GM21423 (cell line): Measurements from ENCODE around the gene SNX2.

Source experiments
- ATAC-seq: cut with Tn5 transposase; IDR thresholded peaks from one replicate; pipeline ENCODE4 v1.9.1; 2021; ENCODE audit warnings: mild to moderate bottlenecking, moderate library complexity; ENCODE audit not compliant: unreplicated experiment

SNX2 gene

DNA sequence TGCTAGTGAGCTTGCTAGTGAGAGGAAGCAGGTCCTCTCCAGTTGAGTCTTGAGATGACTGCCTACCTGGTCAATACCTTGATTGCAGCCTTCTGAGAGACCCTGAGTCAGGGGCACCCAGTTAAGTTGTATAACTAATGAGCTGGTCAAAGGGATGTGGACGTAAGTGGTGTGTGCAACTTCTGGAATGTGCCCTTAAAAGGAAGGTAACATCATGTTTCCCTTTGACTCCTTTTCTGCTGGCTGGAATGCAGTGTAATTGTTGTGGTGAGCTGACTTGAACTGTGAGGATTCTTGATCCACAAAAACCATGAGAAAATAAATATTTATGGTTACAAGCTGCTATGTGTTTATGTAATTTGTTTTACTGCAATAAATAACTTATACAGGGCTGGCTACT lies 2.4 kb upstream of the SNX2 start:
- ATAC-seq: no peak

DNA sequence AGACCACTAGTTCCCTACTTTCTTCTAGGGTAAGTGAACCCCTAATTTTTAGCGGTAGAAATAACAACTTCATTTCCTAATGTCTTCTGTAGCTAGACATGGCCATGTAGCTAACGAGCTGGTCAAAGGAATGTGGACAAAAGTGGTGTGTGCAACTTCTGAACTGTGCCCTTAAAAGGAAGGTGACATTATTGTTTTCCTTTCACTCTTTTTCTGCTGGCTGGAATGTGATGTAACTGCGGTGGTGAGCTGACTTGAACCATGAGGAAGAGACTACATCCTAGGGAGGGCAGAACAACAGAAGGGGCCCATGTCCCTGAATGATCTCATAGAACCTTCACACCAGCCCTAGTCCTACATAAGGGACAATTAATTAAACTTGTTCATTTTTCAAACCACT lies 1.3 kb upstream of the SNX2 start:
- ATAC-seq: no peak

DNA sequence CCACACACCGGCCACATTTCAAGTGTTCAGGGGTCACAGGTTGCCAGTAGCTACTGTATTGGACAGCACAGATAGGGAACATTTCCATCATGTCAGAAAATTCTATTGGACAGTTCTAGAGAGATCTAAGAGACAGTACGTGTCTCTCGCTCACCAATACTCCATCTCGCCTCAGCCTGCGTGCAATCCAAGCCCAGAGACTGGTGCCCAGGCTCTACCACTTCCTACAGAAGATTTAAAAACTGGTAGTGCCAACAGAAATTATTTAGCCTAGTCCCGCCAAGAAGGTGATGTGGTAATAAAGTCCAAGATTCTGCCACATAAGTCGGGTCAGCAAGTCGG lies 390 bp upstream of the SNX2 start:
- peak; percentile 26 for ATAC-seq

DNA sequence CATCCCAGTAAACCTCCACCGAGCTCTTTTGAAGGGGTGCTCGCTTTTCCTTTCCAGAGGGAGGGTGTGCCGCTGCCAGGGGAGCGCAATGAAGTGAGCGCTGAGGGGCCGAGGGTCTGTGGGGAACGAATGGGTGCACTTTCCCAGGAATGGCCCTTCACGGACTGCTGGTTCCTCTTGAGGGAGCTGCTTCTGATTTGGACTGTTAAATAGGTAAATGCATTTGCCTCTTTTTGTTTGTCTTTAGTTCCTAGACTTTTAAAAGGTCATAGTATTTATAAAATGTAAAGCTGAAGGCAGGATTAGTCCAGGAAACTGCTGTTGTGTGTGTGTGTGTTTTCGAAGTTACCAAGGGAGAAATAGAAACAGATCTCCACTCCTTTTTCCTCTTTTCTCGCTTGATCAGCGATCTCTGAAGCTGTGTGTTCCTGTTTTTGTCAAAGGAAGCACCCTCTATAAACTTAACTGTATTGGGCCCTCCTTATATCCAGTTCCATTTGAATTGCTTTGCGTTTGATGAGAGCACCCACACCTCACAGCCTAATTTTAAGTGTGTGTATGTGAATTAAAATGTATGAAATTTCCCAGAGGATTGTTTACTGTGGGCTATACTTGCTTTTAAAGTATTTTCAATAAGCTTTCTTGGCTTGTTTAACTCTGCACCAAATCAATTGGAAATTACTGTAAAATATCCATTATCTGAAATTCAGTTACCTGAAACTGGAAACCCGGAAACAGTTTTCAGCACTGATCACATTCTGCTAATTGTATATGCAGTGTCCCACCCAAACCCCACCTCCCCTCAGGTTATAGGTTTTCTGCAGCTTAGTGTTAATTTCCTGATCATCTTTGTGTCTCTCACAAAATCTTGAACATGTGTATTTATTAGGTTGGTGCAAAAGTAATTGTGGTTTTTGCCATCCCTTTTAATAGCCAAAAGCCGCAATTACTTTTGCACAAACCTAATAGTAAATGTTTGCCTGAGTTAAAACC lies 966 bp downstream of the SNX2 start:
- ATAC-seq: no peak

DNA sequence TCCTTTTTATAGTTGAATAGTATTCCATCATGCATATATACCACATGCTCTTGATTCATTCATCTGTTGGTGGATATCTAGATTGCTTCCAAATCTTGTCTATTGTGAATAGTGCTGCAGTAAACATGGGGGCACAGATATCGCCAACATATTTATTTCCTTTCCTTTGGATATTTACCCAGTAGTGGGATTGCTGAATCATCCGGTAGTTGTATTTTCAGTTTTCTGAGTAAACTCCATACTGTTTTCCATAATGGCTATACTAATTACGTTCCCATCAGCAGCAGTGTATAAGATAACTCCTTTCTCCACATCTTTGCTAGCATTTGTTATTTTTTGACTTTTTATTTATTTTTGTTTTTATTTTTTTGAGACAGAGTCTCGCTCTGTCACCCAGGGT lies 3.3 kb downstream of the SNX2 start:
- ATAC-seq: no peak

DNA sequence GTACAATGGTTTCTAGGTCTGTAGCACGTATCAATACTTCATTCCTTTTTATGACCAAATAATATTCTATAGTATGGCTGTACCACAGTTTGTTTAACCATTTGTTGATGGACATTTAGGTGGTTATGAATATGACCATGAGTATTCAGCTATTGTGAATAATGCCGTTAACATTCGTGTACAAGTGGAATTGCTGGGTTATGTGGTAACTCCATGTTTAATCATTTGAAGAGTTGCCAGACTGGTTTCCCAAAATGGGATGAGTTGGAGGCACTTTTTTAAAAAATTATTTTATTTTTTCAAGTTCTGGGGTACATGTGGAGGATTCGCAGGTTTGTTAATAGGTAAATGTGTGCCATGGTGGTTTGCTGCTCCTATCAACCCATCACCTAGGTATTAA lies 4.6 kb downstream of the SNX2 start:
- ATAC-seq: no peak

DNA sequence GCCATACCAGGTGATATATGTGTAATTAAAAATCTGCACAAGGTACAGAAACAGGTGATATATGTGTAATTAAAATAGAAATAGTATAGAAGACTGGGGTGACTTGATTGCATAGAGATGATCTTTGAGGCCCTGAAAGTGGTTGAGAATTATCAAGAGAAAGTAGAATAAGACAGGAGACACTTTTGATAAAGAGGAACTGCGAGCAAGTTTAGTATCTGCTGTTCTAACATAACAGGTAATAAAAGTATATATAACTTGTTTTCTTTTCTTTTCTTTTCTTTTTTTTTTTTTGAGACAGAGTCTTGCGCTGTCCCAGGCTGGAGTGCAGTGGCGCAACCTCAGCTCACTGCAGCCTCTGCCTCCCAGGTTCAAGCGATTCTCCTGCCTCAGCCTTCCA lies 5.4 kb downstream of the SNX2 start:
- no peak for ATAC-seq

DNA sequence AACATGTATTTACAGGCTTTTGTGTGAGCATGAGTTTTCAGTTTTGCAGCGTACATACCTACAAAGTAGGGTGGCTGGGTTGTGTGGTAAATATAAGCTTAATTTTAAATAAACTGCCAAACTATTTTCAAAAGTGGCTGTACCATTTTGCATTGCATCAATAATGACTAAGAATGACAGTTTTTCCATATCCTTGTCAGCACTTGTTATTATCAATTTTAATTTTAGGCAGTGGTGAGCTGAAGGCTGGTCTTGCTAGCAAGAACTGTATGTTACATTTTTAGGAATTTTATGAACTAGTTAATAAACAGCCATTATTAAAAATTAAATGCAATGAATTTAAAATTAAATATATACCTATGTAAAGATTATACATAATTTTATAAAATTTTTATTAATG lies 6.6 kb downstream of the SNX2 start:
- no peak for ATAC-seq

DNA sequence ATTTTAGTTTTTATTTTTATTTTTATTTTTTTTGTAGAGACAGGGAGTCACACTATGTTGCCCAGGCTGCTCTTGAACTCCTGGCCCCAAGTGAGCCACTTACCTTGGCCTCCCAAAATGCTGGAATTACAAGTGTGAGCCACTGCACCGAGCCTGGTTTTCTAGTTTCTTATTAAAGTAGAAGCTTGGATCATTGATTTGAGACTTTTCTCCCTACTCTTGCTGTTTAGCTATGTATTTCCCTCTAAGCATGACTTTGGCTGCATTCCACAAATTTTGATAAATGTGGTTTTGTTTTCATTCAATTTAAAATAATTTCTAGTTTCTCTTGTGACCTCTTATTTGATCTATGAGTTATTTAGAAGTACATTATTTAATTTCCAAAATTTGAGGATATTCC lies 10.4 kb downstream of the SNX2 start:
- ATAC-seq: no peak

DNA sequence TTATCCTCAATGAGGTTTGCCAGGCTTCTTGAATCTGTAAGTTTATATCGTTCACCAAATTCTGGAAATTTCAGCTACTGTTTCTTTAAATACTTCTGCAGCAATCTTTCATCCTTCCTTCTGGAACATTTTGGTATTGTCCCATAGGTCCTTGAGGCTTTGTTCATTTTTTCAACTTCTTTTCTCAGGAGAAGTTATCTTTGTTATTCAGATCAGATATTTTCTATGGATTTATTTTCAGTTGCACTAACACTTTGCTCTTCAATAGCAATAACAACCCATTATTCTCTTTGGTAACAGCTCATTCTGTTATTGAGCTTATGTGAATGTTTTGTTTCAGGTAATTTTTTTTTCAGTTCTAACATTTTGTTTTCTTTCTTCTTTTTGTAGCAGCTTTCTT lies 13.5 kb downstream of the SNX2 start:
- ATAC-seq: no peak

DNA sequence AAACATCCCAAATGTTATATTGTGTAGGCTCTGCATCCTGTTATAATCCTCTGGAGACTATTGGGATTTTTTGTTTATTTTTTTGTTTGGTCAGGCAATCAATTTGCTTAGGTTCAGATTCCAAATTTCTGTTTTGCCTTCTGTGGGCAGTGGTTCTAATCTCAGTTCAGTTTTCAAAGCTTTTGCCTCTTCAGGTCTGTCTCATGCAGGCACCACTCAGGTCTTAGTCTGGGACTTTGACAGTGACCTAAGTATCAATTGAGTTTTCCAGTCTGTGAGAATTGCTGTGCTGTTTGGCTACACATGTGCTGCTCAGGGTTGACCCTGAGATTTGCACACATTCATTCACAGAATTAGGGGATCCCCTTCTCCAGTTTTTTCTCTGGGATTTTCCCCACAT lies 14.1 kb downstream of the SNX2 start:
- ATAC-seq: peak; percentile 48

DNA sequence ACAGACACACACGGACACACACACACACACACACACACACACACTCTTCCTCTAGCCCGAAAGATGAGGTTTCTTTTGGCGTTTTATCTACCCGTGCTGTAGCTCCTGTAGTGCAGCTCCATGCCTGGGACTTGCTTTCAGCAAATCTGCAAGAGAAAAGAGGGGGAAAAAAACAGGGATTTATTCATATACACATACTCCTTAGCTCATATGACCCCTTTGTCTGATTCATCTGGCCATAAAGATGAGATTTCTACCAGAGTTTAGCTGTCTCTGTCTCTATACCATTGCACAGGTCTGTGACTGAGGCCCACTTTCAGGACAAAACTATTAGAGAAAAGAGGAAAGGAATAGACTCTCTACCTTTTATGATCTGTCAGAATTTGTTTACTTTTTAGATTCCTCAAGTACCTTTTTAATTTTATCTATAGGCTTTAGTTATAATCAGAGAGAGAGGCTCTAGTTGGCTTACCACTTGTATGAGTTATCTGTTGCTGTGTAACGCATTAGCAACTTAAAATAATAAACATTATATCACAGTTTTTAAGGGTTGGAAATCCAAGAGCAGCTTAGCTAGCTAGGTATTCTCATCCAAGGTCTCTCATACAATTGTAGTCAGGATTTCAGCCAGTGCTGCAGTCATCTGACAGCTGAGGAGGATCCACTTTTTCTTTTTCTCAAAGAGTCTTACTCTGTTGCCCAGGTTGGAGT lies 14.7 kb downstream of the SNX2 start:
- ATAC-seq: no peak

DNA sequence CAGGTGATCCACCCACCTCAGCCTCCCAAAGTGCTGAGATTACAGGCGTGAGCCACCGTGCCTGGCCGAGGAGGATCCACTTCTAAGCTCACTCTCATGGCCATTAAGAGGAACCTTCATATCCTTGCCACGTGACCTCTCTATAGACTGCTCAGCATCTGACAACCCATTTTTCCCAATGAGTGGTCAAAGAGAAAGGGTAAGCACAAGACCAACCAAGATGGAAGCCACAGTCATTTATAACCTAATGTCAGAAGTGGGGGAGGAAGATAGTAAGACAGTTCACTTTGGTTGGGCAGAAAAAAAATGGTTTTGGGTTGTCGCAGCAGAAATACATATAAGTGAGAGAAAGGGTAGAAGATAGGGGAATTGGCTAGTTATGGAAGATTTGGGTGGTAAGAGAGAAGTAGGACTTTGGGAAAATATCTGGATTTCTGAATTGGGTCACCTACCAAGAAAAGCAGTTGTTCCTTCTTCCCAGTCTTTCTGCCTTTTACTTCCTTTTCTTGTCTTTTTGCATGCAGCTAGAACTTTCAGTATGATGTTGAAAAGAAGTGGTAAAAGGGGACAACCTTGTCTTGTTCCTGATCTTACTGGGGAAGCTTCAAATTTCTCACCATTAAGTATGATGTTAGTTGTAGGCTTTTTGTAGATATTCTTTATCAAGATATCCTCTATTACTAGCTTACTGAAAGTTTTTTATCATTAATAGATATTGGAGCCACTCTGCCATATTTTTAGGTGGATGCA lies 15.6 kb downstream of the SNX2 start:
- no peak for ATAC-seq

DNA sequence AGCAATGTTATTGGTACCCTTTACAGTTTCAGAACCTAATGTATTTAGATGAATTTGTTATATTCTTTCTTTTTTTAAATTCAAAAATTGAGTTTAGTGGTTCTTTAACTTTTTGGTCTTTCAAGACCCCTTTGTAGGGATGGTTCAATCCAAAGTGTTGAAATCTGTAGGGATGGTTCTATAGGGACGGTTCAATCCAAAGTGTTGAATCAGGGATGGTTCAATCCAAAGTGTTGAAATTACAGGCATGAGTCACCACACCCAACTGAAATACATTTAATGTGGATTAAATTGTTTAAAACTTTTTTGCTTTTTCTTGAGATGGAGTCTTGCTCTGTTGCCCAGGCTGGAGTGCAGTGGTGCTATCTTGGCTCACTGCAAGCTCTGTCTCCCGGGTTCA lies 30.6 kb downstream of the SNX2 start:
- ATAC-seq: no peak

DNA sequence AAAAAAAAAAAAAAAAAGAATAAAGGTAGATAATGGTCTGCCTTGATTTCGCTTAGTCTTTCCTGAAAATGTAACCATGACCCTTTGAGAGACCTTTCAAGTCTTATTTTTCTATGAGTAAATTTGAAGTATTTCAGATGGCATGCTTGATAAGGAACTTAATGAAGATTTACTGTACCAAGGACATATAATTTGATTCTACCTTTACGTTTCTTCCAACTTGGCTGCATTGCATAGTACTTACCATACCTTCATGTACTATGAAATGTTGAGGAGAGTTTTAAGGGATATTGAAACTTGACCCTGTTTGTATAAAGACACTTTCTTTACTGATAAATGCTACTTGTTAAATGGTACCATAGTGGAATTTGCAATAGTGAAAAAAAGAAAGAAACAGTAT lies 35.5 kb downstream of the SNX2 start:
- ATAC-seq: no peak

DNA sequence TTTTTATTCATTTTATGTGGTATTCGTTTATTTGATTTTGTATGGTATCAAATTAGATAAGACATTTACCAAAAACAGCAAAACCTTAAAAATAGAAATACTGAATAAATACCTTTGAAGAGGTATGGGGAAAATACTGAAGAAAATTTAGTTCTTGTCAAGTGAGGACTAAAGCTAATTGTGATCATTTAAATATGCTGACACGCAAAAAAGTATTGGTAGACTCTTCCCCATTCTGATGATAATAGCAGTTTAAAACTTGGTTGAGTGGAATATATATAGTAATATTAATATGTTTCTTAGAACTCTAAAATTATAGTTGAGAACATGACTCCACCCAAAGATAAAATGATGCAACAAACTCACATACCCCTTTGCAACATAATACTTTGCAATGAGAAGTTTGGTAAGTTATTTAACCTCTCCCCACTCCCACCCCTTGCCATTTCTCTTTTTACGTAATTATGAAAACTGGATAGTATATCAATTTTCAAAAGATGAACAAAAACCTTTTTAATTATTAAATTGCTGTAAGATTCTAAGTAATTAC lies 40.4 kb downstream of the SNX2 start:
- no peak for ATAC-seq

DNA sequence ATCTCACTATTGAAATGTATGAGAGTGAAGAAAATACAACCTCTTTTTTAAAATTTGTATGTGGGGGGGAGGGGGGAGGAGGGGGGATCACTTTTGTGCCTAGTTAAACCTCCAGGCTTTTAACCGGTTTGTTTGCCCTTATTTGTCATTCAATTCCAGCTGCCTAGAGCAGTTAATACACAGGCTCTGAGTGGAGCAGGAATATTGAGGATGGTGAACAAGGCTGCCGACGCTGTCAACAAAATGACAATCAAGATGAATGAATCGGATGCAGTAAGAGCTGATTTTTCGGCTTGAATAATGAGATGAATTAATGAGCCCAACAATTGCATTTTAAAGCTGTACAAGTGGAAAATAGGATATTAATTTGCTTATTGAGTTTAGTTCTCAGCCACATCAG lies 41.9 kb downstream of the SNX2 start:
- ATAC-seq: no peak

DNA sequence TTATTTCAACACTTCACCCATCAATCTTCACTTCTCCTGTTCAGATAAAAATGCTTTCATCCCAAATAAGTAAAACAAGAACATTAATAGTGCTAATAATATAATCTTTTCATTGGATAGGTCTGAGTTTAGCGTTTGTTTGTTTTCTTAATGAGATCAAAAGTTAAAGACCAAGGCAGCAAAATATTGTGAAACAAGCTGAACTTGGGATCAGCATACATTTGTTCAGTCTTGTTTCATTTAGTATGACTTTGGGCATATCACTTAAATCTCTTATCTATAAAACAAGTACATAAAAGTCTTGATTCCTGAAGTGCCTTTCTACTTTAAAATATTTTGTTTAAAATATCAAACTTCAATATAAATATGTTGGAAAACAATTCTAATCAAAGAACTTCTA lies 57.1 kb downstream of the SNX2 start:
- ATAC-seq: no peak

DNA sequence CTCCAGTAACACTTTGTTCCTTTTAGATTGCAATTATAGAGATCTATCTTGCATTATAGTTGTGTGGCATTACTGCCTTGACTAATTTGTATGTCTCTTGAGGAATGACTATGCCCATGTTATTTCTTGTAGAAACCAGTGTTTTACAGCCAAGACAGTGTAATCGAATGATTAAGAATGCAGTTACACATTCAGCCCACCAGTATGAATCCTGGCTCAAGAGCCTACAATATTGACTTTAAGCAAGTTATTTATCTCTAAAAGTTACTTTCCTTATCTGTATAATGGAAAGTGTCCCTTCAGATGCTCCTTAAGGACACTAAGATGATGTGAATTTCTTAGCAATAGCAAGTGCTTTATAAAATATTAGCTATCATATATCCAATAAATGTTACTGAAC lies 60.8 kb downstream of the SNX2 start:
- no peak for ATAC-seq

DNA sequence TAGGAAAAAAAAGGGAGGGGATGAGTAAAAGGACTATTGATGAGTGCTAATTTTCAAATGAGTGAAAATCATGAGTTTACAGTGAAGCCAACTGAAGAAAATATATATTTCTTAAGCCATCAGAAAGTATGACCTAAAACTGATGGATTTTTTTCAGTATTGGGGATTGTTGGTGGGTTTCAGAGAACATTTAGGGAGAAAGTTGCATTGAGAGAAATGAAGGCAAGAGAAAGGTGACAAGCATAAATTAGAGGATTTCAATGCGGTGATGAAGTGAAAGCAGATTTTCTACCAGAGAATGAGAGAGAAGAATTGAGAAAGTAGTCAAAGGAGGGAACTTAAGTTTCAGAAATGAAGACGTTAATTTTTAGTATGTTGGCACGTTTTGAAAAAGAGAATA lies 62.1 kb downstream of the SNX2 start:
- ATAC-seq: no peak

DNA sequence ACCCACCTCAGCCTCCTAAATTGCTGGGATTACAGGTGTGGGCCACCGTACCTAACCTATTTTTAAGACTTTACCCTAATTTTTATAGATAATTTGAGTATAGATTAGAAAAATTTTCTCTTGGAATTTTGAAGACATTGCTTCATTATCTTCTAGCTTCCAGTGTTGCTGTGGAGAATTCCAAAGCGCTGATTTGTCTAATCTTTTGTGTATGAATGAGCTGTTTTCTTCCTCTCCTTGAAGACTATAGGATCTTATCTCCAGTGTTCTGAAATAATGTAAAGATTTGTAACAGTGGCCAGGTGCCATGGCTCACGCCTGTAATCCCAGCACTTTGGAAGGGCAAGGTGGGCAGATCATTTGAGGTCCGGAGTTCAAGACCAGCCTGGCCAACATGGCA lies 64.9 kb downstream of the SNX2 start:
- ATAC-seq: no peak
